H7 (cell line): ENCODE results near the gene PPARGC1A. TPM values are rescaled to one million over a fixed set of nuclear protein-coding genes. Genes with fewer than 3 reads are reported as not detected.

ENCODE experiments used
- DNase-seq: peaks from one replicate; pipeline ENCODE4 v3.0.0; 2012
- H3K27me3 ChIP-seq: 2 replicates; pipeline ENCODE4 v1.6.0; 2011; ENCODE audit warnings: mild to moderate bottlenecking, low read length; ENCODE audit not compliant: control insufficient read depth, insufficient read depth
- H3K36me3 ChIP-seq: replicated peaks from 2 replicates; pipeline ENCODE4 v1.5.1; 2011; ENCODE audit warnings: low read length; ENCODE audit not compliant: control insufficient read depth, insufficient read depth
- H3K4me3 ChIP-seq: 2 replicates; pipeline ENCODE4 v1.5.1; 2011; ENCODE audit warnings: low read depth, mild to moderate bottlenecking, control low read depth, low read length, moderate library complexity; ENCODE audit not compliant: insufficient read depth
- total RNA-seq: library from RNA; depleted of rRNA; stranded (reverse); fragments of >200 nt; shearing (Covaris generic); gene quantifications from 2 replicates; pipeline ENCODE4 v1.2.3, GENCODE V29; 2014

The PPARGC1A gene
- total RNA-seq, 1 experiment from 2014 or later: 2.0 TPM

DNA sequence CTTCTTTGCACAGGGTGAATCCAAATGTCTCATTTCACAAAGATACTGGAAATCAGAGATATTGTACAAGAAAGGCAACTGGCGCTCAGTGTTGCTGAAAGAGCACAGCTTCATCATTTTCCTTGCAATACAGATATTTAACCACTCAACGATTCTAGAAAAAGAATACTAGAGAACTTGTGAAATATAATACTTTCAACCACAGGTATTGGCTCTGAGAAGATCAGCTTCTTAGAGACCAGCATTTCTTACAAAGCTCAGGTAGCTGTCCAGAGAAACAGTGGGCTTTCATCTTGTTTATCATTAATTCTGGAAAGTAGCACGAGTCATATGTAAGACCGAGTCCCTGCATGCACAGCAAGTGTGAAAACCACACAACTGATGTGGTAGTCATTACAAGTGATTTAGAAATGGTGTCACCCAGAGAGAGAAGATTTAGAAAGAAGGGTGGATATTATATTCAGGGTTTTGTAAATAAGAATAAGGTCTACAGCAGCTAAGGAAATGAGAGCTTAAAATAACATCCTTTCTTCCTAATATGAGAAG is 7.8 kb upstream of the PPARGC1A start:
- Histone ChIP-seq H3K4me3 (no peak overlapping the region), H3K27me3 (no peaks in the 10 kb centered on the region), H3K36me3 (no peaks in the 10 kb centered on the region)
- no peak for DNase-seq

DNA sequence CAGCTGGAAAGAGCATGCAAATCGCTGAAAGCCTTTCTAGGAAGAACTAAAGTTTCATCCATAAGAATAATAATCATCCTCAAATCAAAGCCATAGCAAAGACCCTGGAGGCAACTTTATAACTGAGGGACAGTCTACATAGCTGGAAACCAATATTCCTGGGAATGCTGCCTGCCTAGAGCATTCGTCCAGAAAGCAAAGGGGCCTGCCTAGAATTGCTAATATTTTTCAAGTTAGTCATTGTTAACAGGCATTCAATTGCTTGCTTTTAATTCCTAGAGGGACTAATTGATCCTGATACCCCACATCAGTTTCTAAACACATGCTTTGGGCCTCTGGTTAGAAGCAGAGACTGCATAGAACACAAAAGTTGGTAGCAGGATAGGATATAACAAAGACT is 4.2 kb upstream of the PPARGC1A start:
- no peak for DNase-seq
- Histone ChIP-seq H3K36me3 (no peaks in the 10 kb centered on the region), H3K4me3 (no peak overlapping the region), H3K27me3 (peaks cover 4% of the 10 kb centered on the region; the same call in 1 of the 2 replicates)

DNA sequence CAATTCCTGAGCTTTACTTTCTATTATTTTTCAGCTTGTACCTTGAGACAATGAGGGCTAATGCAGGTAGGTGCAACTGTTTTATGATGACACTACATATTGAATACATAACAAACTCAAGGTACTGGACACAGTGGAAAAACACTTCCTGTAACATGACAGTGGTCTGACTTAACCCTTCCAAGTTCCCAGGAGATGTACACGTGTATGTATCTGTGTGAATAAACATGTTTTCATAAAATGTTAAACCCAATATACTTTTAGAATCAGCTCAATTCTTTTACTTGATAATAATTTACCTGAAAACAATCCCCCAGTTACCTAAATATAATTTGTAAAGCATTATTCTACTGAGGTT is 1.2 kb upstream of the PPARGC1A start:
- no peaks in the 10 kb centered on the region for H3K36me3 ChIP-seq
- DNase-seq: no peak
- peaks cover 10% of the 10 kb centered on the region; the same call in 1 of the 2 replicates for H3K27me3 ChIP-seq
- H3K4me3 ChIP-seq: no peak overlapping the region

- H3K4me3 ChIP-seq: no peak overlapping the region; the same call in 1 of the 2 replicates
- peaks cover 10% of the 10 kb centered on the region; the same call in 1 of the 2 replicates for H3K27me3 ChIP-seq
Measured at GRCh38 chr4:23890369-23891063, 669 bp upstream of the PPARGC1A start.

DNA sequence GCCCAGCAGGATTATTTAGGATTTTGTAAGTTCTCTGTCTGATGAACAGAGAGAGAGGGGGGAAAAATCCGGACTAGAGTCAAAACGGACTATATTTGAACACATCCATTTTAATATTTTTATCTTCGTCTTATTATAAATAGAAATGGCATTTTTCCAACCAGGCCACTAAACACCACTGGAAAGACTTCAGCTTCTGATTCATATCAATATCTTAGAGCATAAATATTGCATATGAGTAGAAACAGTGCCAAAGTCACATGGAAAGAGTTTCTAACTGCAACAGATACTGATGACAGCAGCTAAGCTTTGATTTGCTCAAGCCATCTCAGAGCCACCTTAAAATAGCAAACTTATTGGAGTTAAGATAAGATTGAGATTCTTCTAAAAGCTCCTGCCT is 456 bp downstream of the PPARGC1A start:
- DNase-seq: no peak
- peaks cover 10% of the 10 kb centered on the region; the same call in 1 of the 2 replicates for H3K27me3 ChIP-seq

More at GRCh38 chr4:23890369-23891063, 669 bp upstream of the PPARGC1A start:
- no peaks in the 10 kb centered on the region for H3K36me3 ChIP-seq
- no peak for DNase-seq

GRCh38 chr4:23888421-23889319 is 1.2 kb downstream of the PPARGC1A start:
- Histone ChIP-seq H3K4me3 (peak overlapping the region; percentile 10), H3K27me3 (peaks cover 10% of the 10 kb centered on the region; the same call in 1 of the 2 replicates), H3K36me3 (no peaks in the 10 kb centered on the region)
- DNase-seq: no peak

More for the DNA sequence above, 456 bp downstream of the PPARGC1A start:
- Histone ChIP-seq H3K4me3 (peak overlapping the region; percentile 24), H3K36me3 (no peaks in the 10 kb centered on the region)

DNA sequence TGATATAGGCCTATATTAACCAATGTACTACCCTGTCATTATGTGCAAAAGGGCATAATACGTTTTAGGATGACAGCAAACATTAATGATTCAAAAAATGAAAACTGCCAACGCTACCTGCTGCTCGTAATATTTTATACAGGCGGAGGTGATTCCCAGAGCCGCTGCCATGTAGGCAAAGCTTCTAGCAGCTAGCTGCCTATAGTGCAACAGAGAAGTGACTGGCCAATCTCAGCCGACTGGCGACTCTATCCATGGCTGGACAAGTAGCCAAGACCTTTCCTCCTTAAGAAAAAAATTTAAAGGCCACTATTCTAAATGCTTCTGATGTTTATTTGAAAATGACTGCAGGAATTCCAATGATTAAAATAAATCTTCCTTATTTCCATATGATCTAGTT is 1.9 kb downstream of the PPARGC1A start:
- H3K36me3 ChIP-seq: no peaks in the 10 kb centered on the region
- DNase-seq: no peak

GRCh38 chr4:23887173-23887572 is 2.7 kb downstream of the PPARGC1A start:
- no peak for DNase-seq
- Histone ChIP-seq H3K36me3 (no peaks in the 10 kb centered on the region), H3K4me3 (no peak overlapping the region), H3K27me3 (peaks cover 10% of the 10 kb centered on the region; the same call in 1 of the 2 replicates)

More for the DNA sequence above, 1.9 kb downstream of the PPARGC1A start:
- peaks cover 10% of the 10 kb centered on the region; the same call in 1 of the 2 replicates for H3K27me3 ChIP-seq
- H3K4me3 ChIP-seq: no peak overlapping the region

DNA sequence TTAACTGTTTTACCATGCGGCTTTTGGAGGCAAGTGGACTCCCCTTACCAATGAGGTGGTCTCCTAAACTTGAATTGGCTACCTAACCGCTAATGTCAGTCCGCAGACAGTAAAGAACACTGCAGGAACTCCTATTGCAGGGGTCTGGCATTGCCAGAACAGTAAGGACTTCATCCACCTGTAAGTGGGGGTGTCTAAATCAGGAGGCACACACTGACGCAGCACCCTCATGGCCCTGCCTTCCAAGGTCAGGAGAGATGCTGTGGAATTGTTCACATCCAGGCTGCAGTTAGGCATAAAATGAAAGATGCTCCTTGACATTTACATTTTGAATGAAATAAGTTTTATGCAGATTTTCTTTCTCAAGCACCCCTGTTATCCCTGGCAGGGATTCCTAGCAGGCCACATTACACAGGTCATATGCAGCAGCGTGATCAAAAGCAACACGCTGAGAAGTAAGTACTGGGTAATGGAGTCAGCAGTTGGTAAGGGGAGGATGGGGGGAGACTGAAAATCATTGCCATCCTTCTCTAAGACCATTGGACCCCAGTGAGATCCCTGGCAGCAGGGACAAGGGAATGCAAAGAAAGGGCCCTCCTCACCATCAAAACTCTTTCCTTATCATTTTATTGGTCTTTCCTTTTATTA is 3.8 kb downstream of the PPARGC1A start:
- H3K36me3 ChIP-seq: no peaks in the 10 kb centered on the region
- no peak overlapping the region for H3K4me3 ChIP-seq
- DNase-seq: no peak
- H3K27me3 ChIP-seq: peaks cover 10% of the 10 kb centered on the region; the same call in 1 of the 2 replicates

GRCh38 chr4:23884741-23885140 is 5.1 kb downstream of the PPARGC1A start:
- H3K27me3 ChIP-seq: peaks cover 10% of the 10 kb centered on the region; the same call in 1 of the 2 replicates
- no peaks in the 10 kb centered on the region for H3K36me3 ChIP-seq
- H3K4me3 ChIP-seq: no peak overlapping the region
- no peak for DNase-seq

GRCh38 chr4:23884261-23884660 is 5.6 kb downstream of the PPARGC1A start:
- no peaks in the 10 kb centered on the region for H3K36me3 ChIP-seq

DNA sequence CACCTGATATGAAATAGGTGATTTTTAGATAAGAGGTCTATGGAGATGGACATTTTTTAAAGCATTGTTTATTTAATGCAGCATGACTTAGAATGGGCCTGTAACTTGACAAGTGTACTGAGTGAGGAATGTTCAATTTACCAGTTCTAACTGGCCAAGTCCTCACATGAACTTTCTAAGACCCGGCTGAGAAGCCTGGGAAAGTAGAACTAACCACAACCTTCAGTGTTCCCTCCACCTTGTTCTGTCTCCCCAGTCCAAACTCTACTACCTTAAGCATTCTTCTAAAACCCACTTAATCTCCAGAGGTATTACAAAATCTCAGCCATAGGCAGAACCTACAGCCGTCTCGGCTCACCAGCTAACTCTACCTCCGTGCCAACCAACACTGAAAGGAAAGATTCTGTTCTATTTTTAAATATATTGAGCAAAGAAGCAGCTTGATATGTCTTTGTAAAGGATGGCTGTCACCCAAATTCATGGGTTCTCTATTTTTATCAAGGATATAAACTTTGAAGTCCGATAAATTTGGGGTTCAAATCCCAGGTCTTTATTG is 6.8 kb downstream of the PPARGC1A start:
- Histone ChIP-seq H3K4me3 (no peak overlapping the region), H3K36me3 (no peaks in the 10 kb centered on the region), H3K27me3 (no peaks in the 10 kb centered on the region)
- no peak for DNase-seq

More at GRCh38 chr4:23884261-23884660, 5.6 kb downstream of the PPARGC1A start:
- peaks cover 6% of the 10 kb centered on the region; the same call in 1 of the 2 replicates for H3K27me3 ChIP-seq
- no peak for DNase-seq
- H3K4me3 ChIP-seq: no peak overlapping the region

- no peak for DNase-seq
- Histone ChIP-seq H3K4me3 (no peak overlapping the region), H3K27me3 (no peaks in the 10 kb centered on the region), H3K36me3 (no peaks in the 10 kb centered on the region)
Measured at GRCh38 chr4:23881674-23882337, 8.0 kb downstream of the PPARGC1A start.
